ENCODE measurements around the gene AIFM2. TPM values are rescaled to one million over a fixed set of nuclear protein-coding genes. Genes with fewer than 3 reads are reported as not detected.
"Not testable (repeated sequence)": the region's sequence is repeated elsewhere in the genome, so short reads cannot be mapped to it uniquely, and the experiment has no call there.

AIFM2 gene
- 2.8 TPM for polyA plus RNA-seq (ENCODE audit: insufficient read length)

- DNase-seq (ENCODE audit: low read depth), result no peak
Observed at GRCh38 chr10:70132098-70133029, at the start of gene AIFM2. Gene AIFM2 (minus strand): TSS chr10:70132825. CDS start chr10:70124084, 8,741 bp downstream.

GRCh38 chr10:70179209-70179608 lies 46.6 kb upstream of the AIFM2 start:
- DNase-seq (ENCODE audit: low read depth), result not testable (repeated sequence)

- no peak for DNase-seq (ENCODE audit: low read depth)
Observed at GRCh38 chr10:70178139-70178725, 45.6 kb upstream of the AIFM2 start.

- DNase-seq (ENCODE audit: low read depth), result no peak
Observed at GRCh38 chr10:70176441-70176840, 43.8 kb upstream of the AIFM2 start.

- no peak for DNase-seq (ENCODE audit: low read depth)
Observed at GRCh38 chr10:70175516-70175915, 42.9 kb upstream of the AIFM2 start.

GRCh38 chr10:70174058-70174741 lies 41.6 kb upstream of the AIFM2 start:
- DNase-seq (ENCODE audit: low read depth), result no peak

- no peak for DNase-seq (ENCODE audit: low read depth)
Observed at GRCh38 chr10:70169649-70170364, 37.2 kb upstream of the AIFM2 start.

- no peak for DNase-seq (ENCODE audit: low read depth)
Observed at GRCh38 chr10:70169011-70169410, 36.4 kb upstream of the AIFM2 start.

GRCh38 chr10:70167246-70167645 lies 34.6 kb upstream of the AIFM2 start:
- DNase-seq (ENCODE audit: low read depth), result no peak

- no peak for DNase-seq (ENCODE audit: low read depth)
Observed at GRCh38 chr10:70166394-70166793, 33.8 kb upstream of the AIFM2 start.

- DNase-seq (ENCODE audit: low read depth), result no peak
Observed at GRCh38 chr10:70164163-70164562, 31.5 kb upstream of the AIFM2 start.

GRCh38 chr10:70163448-70163847 lies 30.8 kb upstream of the AIFM2 start:
- DNase-seq (ENCODE audit: low read depth), result no peak

GRCh38 chr10:70162892-70163201 lies 30.2 kb upstream of the AIFM2 start:
- DNase-seq (ENCODE audit: low read depth), result no peak

- no peak for DNase-seq (ENCODE audit: low read depth)
Observed at GRCh38 chr10:70162151-70162891, 29.7 kb upstream of the AIFM2 start.

- DNase-seq (ENCODE audit: low read depth), result no peak
Observed at GRCh38 chr10:70160798-70161197, 28.2 kb upstream of the AIFM2 start.

- DNase-seq (ENCODE audit: low read depth), result not testable (repeated sequence)
Observed at GRCh38 chr10:70159366-70159765, 26.7 kb upstream of the AIFM2 start.

- no peak for DNase-seq (ENCODE audit: low read depth)
Observed at GRCh38 chr10:70158113-70158512, 25.5 kb upstream of the AIFM2 start.

- no peak for DNase-seq (ENCODE audit: low read depth)
Observed at GRCh38 chr10:70155255-70155838, 22.7 kb upstream of the AIFM2 start.

- DNase-seq (ENCODE audit: low read depth), result no peak
Observed at GRCh38 chr10:70148516-70148915, 15.9 kb upstream of the AIFM2 start.

- DNase-seq (ENCODE audit: low read depth), result no peak
Observed at GRCh38 chr10:70147259-70147625, 14.6 kb upstream of the AIFM2 start.
